Natural killer cell (primary cell): ENCODE data around the gene CNEP1R1. TPM values are rescaled to one million over a fixed set of nuclear protein-coding genes. Genes with fewer than 3 reads are reported as not detected.

Experiments used
- ATAC-seq, 3 donors: fragments of 150-1000 bp in 2 of 3; fragments of 200-7000 bp in 1 of 3; cut with Tn5 transposase; 1 replicate in 1 of 3; 2 replicates in 2 of 3; pipeline ENCODE4 v1.10.0; 2021; ENCODE audit warnings: mild to moderate bottlenecking in 2 of 3, moderate library complexity in 2 of 3
- DNase-seq, 2 donors: peaks; one replicate each; pipeline versions ENCODE4 v3.0.0 to v3.0.0-alpha.2; 2013 to 2021; ENCODE audit warnings: mixed read lengths in 1 of 2
- H3K27ac ChIP-seq: one replicate; pipeline ENCODE4 v1.5.1; 2013; ENCODE audit warnings: mild to moderate bottlenecking, low read length
- H3K27me3 ChIP-seq: one replicate; pipeline ENCODE4 v1.6.1; 2013; ENCODE audit warnings: low read length; ENCODE audit not compliant: control insufficient read depth, insufficient read depth
- H3K36me3 ChIP-seq: one replicate; pipeline ENCODE4 v1.6.1; 2013; ENCODE audit warnings: low read length; ENCODE audit not compliant: control insufficient read depth, insufficient read depth
- H3K4me1 ChIP-seq: one replicate; pipeline ENCODE4 v1.6.1; 2013; ENCODE audit warnings: low read length; ENCODE audit not compliant: control insufficient read depth, insufficient read depth
- H3K4me3 ChIP-seq: one replicate; pipeline ENCODE4 v1.5.1; 2013; ENCODE audit warnings: low read length
- H3K9me3 ChIP-seq: one replicate; pipeline ENCODE4 v1.6.1; 2013; ENCODE audit warnings: low read length; ENCODE audit not compliant: control insufficient read depth, insufficient read depth
- H3K27ac Mint-ChIP-seq, 2 donors: one replicate each; pipeline ENCODE4 v1.8.0; 2022; ENCODE audit warnings: mild to moderate bottlenecking in 2 of 2, mixed read lengths in 2 of 2, moderate library complexity in 1 of 2
- H3K27me3 Mint-ChIP-seq, 2 donors: one replicate each; pipeline ENCODE4 v1.8.0; 2022; ENCODE audit warnings: low read depth in 2 of 2, mixed read lengths in 2 of 2
- H3K36me3 Mint-ChIP-seq: one replicate; pipeline ENCODE4 v1.8.0; 2022; ENCODE audit warnings: mixed read lengths
- H3K4me1 Mint-ChIP-seq, 2 donors: one replicate each; pipeline ENCODE4 v1.8.0; 2022; ENCODE audit warnings: mixed read lengths in 2 of 2
- H3K4me3 Mint-ChIP-seq: one replicate; pipeline ENCODE4 v1.8.0; 2022; ENCODE audit warnings: mild to moderate bottlenecking, moderate library complexity, mixed read lengths
- H3K9me3 Mint-ChIP-seq, 2 donors: one replicate each; pipeline ENCODE4 v1.8.0; 2022; ENCODE audit warnings: mixed read lengths in 2 of 2
- CTCF ChIP-seq: fragments of 200-600 bp; IDR thresholded peaks from one replicate; pipeline ENCODE4 v1.8.0; 2022; ENCODE audit warnings: antibody characterized with exemption
- WGBS: methylation state at CpG from one replicate; pipeline ENCODE4 v1.1.7; 2013; ENCODE audit warnings: missing lambda C conversion rate; ENCODE audit not compliant: insufficient coverage; 5-methylcytosine and 5-hydroxymethylcytosine counted together
- intact Hi-C: fragments of 100-400 bp; cut with micrococcal nuclease; formaldehyde crosslinking; loops from one replicate; pipeline ENCODE4 v1.14.2; 2022
- total RNA-seq, 4 donors: library from RNA; stranded (reverse); fragments of 120-200 nt in 1 of 4; gene quantifications; one replicate each; pipeline versions ENCODE4 v1.2.3 to v1.2.4, GENCODE V29; 2013 to 2022

CNEP1R1 gene
- total RNA-seq, 3 donors from 2014 or later (not counting 1 experiment from before 2014, with no cell fraction given), result 34.3 to 41.6 (median 37.5) TPM

- H3K27me3 ChIP-seq, result no peaks in the 10 kb centered on the region
- ATAC-seq (no peak), DNase-seq (no peak)
- no peaks in the 10 kb centered on the region for H3K4me1 ChIP-seq
- H3K27ac ChIP-seq, result no peak overlapping the region
- no peak overlapping the region for H3K4me3 ChIP-seq
- Mint-ChIP-seq H3K36me3 (peaks cover 6% of the 10 kb centered on the region), H3K4me1 (no peaks in the 10 kb centered on the region), H3K4me3 (no peak overlapping the region), H3K27me3 (peaks cover 10 to 42% of the 10 kb centered on the region in 2 donors), H3K9me3 (no peaks in the 10 kb centered on the region), H3K27ac (no peak overlapping the region)
- intact Hi-C loops, result no loop called here
- no peaks in the 10 kb centered on the region for H3K9me3 ChIP-seq
- no peaks in the 10 kb centered on the region for H3K36me3 ChIP-seq
- 94% methylated on average over 2 of the region's 2 CpGs for WGBS
- no peak for TF ChIP-seq CTCF
Measured at GRCh38 chr16:50047864-50048263, 22.8 kb downstream of the CNEP1R1 start.

GRCh38 chr16:50050802-50051201 lies 25.8 kb downstream of the CNEP1R1 start:
- Mint-ChIP-seq H3K36me3 (peaks cover 6% of the 10 kb centered on the region), H3K27me3 (peaks cover 6 to 23% of the 10 kb centered on the region in 2 donors), H3K4me3 (no peak overlapping the region), H3K27ac (no peak overlapping the region), H3K9me3 (no peaks in the 10 kb centered on the region), H3K4me1 (no peaks in the 10 kb centered on the region)
- no peak for TF ChIP-seq CTCF
- H3K9me3 ChIP-seq, result peaks cover 2% of the 10 kb centered on the region
- DNase-seq (no peak), ATAC-seq (no peak)
- intact Hi-C loops, result no loop called here
- H3K36me3 ChIP-seq, result no peaks in the 10 kb centered on the region
- no peaks in the 10 kb centered on the region for H3K4me1 ChIP-seq
- 95% methylated on average over 2 of the region's 2 CpGs for WGBS
- H3K27ac ChIP-seq, result no peak overlapping the region
- H3K27me3 ChIP-seq, result no peaks in the 10 kb centered on the region
- no peak overlapping the region for H3K4me3 ChIP-seq

GRCh38 chr16:50056226-50056625 lies 31.2 kb downstream of the CNEP1R1 start:
- Mint-ChIP-seq H3K36me3 (peaks cover 13% of the 10 kb centered on the region), H3K27ac (no peak overlapping the region), H3K4me3 (no peak overlapping the region), H3K9me3 (peaks cover 2 to 3% of the 10 kb centered on the region in 2 donors), H3K4me1 (no peaks in the 10 kb centered on the region), H3K27me3 (peaks cover 5 to 17% of the 10 kb centered on the region in 2 donors)
- Histone ChIP-seq H3K4me1 (no peaks in the 10 kb centered on the region), H3K4me3 (no peak overlapping the region), H3K9me3 (peaks cover 11% of the 10 kb centered on the region), H3K27me3 (no peaks in the 10 kb centered on the region), H3K36me3 (no peaks in the 10 kb centered on the region), H3K27ac (no peak overlapping the region)
- WGBS, result 100% methylated on average over 2 of the region's 4 CpGs
- TF ChIP-seq CTCF, result no peak
- intact Hi-C loops, result no loop called here
- DNase-seq (no peak), ATAC-seq (no peak)

GRCh38 chr16:50058091-50058771 lies 33.2 kb downstream of the CNEP1R1 start:
- Mint-ChIP-seq H3K9me3 (peaks cover 2 to 3% of the 10 kb centered on the region in 2 donors), H3K4me3 (no peak overlapping the region), H3K27me3 (peaks cover 0 to 7% of the 10 kb centered on the region in 2 donors), H3K4me1 (no peaks in the 10 kb centered on the region), H3K36me3 (peaks cover 6% of the 10 kb centered on the region), H3K27ac (no peak overlapping the region)
- no peak for ATAC-seq
- no peaks in the 10 kb centered on the region for H3K36me3 ChIP-seq
- no peak for DNase-seq
- H3K4me1 ChIP-seq, result no peaks in the 10 kb centered on the region
- no peak overlapping the region for H3K27ac ChIP-seq
- no peaks in the 10 kb centered on the region for H3K27me3 ChIP-seq
- peaks cover 11% of the 10 kb centered on the region for H3K9me3 ChIP-seq
- intact Hi-C loops, result no loop called here
- no peak overlapping the region for H3K4me3 ChIP-seq
- WGBS, result 94% methylated on average over 28 of the region's 28 CpGs
- no peak for TF ChIP-seq CTCF
